HFF-Myc (cell line): ENCODE measurements around the gene UTS2R.
"Not testable (repeated sequence)": the region's sequence is repeated elsewhere in the genome, so short reads cannot be mapped to it uniquely, and the experiment has no call there.

Source experiments
- DNase-seq: peaks from one replicate; pipeline ENCODE4 v3.0.0-alpha.2; 2011; ENCODE audit warnings: low read depth; ENCODE audit errors: extremely low read depth
- H3K4me3 ChIP-seq: replicated peaks from 2 replicates; pipeline ENCODE4 v1.5.1; 2011; ENCODE audit warnings: low read depth, mild to moderate bottlenecking, control low read depth, low read length
- TF ChIP-seq, protein P1 (sequence below): IDR thresholded peaks from 2 replicates; pipeline ENCODE4 v1.5.1; 2012; ENCODE audit warnings: mild to moderate bottlenecking, low read depth, low read length, control low read depth; ENCODE audit errors: missing control alignments

Gene UTS2R

DNA sequence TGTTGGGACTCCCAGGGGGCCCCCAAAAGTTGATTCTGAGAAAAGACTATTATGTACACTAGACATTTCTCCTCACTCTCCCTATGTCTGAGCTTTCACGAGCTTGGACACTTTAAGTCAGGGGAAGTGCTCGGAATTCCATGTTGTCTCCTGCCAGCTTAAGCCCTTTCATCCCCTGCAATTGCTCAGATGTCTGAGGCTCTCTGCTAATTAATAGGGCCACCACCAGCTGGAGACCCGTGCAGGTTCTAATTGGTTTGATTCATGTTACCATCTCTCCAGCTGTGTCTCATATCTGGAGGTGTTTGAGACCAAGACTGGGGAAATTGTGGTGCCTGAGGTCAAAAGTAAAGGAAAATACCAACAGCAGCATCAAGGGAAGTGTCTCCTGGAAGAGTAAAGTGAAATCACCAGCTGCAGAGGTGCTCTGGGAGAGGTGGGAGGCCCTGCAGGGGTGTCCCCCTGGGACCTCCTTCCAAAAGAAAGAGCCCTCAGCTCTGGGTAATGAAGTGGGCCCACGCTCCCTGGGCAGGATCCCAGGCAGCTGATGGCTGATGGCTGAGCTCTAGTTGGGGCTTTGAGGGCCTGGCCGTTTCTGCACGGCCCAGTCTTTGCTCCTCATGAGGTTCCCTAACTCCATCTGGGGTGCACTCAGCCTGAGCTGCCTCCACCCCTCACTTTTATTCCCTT, 5.8 kb upstream of the UTS2R start:
- no peak for DNase-seq
- H3K4me3 ChIP-seq = no peak overlapping the region
- TF ChIP-seq, protein P1, sequence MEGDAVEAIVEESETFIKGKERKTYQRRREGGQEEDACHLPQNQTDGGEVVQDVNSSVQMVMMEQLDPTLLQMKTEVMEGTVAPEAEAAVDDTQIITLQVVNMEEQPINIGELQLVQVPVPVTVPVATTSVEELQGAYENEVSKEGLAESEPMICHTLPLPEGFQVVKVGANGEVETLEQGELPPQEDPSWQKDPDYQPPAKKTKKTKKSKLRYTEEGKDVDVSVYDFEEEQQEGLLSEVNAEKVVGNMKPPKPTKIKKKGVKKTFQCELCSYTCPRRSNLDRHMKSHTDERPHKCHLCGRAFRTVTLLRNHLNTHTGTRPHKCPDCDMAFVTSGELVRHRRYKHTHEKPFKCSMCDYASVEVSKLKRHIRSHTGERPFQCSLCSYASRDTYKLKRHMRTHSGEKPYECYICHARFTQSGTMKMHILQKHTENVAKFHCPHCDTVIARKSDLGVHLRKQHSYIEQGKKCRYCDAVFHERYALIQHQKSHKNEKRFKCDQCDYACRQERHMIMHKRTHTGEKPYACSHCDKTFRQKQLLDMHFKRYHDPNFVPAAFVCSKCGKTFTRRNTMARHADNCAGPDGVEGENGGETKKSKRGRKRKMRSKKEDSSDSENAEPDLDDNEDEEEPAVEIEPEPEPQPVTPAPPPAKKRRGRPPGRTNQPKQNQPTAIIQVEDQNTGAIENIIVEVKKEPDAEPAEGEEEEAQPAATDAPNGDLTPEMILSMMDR = no peak

DNA sequence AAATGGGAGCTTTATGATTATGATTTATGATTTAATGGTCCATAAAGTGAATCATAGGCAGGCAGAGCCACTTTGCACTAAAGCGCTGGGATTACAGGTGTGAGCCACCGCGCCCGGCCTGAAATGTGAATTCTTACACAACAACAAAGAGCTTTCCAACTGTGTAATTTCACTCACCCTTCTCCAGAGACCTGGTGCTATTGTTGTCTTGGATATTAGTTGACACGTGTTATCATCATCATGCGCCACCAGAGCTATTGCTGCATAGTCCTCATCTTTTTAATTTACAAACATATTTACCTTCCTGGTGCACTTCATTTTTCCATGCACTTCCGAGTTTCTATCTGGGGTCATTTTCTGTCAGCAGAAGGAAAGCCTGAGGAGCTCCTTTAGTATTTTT, 4.8 kb upstream of the UTS2R start:
- TF ChIP-seq, protein P1 = no peak
- no peak overlapping the region for H3K4me3 ChIP-seq
- no peak for DNase-seq

DNA sequence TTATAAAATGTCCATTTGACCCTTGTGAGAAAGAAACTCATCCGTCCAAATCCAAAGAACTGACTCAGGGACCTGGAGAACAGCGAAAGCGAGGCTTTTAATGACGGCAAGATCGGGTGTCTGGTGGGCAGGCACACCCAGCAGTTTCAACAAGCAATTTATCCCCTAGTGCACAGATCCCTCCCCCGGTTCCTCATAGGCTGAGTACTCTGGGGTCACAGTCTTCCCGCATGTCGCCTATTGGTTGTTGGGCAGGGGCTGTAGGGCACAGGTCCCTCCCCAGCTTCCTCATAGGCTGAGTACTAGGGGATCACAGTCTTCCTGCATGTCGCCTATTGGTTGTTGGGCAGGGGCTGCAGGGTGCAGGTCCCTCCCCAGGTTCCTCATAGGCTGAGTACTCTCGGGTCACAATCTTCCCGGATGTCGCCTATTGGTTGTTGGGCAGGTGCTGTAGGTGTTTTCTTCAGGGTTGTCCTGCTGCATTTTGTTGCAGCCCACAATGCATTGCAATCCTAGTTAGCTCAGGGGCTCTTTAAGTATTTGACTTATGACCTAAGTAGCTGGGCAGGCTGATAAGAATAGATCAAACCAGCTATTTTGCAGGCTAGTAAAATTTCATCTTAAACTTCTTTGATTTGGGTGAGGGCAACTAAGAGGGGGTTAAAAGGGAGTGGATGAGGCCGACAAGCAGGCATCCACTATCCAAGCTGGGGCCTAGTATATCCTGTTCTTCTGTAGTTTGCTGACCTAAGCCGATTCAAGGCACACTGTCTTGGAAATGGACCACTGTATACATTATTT, 3.6 kb upstream of the UTS2R start:
- TF ChIP-seq, protein P1 = no peak
- H3K4me3 ChIP-seq = no peak overlapping the region
- no peak for DNase-seq

DNA sequence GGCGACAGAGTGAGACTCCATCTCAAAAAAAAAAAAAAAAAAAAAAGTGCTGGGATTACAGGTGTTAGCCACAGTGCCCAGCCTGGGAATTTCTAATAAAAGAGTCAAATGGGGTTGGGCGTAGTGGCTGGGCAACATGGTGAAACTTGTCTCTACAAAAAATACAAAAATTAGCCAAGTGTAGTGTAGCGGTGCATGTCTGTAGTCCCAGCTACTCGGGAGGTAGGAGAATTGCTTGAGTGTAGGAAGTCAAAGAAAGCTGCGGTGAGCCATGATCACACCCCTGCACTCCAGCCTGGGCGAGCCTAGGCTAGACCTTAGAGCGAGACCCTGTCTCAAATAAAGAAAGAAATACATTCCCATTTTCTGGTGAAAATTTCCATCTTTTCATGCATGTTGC, 2.4 kb upstream of the UTS2R start:
- no peak overlapping the region for H3K4me3 ChIP-seq
- DNase-seq = no peak
- TF ChIP-seq, protein P1 = no peak

DNA sequence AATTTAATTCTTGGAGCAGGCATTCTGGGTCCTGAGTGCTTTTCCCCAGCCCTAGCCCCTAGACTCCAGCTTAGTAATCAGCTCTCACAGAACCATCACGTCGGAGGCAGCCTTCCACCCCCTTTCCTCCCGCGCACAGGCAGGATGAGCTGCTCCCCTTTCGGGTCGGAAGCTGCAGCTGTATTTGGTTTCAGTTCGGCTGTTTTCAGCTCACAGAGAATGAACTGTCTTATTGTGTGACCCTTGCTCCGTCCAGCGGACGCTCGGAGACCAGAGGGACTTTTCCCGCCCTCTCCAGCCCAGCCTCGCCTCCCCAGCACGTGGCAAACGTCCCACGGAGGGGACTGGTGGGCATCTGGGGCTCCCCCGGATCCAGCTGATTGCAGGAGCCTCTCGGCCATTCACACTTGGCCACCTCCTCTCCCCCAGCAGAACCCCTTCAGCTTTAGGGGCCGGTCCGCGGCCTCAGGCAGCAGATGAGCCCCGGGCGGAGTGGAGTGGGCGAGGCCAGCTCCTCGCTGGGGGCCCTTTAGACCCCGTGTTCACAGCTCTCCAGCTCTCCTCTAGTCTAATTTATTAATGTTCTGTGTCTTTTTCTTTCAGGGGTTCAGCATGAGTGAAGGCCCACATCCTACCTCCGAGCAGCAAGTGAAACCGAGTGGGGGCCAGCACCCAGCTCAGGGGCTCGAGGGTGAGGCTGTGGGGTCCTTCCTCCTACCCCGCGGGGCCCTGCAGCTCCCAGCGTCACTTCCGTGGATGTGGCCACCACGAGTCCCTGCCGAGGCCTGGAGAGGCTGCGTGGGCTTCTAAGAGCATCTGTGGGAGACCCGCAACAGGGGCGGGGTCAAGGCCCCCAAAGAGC, 863 bp upstream of the UTS2R start:
- H3K4me3 ChIP-seq = no peak overlapping the region
- no peak for DNase-seq
- TF ChIP-seq, protein P1 = no peak

DNA sequence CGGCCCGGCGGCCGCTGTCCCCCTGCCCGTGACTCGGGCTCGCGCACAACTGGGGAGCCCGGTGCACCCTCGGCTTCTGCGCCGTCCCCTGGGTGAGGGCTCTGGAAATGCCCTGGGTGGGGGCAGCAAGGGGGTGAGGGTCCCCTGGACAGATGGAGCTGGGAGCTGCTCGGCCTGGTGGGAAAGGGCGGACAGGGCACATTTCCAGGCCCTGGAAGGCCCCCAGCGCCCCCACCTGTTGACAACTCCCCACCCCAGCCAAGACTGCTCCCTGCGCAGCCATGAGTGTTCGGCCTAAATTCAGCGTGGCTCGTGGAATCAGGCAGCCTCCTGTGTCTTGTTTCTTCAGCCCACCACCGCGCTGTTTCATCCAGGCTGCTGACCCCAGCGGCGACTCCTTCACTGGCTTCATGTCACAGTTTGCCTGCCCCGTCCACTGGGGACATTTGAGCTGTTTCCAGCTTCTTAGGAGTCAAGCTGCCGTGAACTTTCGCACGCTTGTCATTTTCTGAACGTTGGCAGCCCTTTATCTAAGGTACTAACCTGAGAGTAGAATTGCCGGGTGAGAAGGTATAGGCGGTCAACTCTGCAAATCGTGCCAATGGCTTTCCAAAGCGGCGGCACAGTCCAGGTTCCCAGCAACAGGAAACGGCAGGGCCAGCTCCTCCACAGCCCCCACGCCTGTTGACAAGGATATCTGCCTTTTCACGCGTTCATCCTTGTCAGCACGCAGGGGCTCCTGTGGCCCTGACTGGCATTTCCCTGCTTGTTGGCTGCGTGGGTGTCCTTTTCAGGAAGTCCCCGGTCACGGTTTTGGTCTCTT, 895 bp downstream of the UTS2R start:
- no peak overlapping the region for H3K4me3 ChIP-seq
- DNase-seq = no peak
- TF ChIP-seq, protein P1 = no peak

DNA sequence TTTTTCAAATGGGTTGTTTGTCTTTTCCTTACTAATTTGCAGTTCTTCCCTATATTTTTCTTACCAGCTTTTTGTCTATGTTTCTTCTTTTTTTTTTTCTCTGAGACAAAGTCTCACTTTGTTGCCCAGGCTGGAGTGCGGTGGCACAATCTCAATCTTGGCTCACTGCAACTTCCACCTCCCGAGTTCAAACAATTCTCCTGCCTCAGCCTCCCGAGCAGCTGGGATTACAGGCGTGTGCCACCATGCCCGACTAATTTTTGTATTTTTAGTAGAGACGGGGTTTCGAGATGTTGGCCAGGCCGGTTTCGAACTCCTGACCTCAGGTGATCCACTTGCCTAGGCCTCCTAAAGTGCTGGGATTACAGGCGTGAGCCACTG, 1.5 kb downstream of the UTS2R start:
- H3K4me3 ChIP-seq, DNase-seq: not testable (repeated sequence)
